GM12891 (cell line): ENCODE results near the gene LGR5. TPM values are rescaled to one million over a fixed set of nuclear protein-coding genes. Genes with fewer than 3 reads are reported as not detected.
A peak's percentile ranks its signal among the peaks of the same experiment; 100 is the strongest.

ENCODE experiments used
- DNase-seq: peaks from one replicate; pipeline ENCODE4 v3.0.0; 2011; ENCODE audit warnings: low spot score; ENCODE audit not compliant: insufficient read length
- FAIRE-seq: peaks from 2 replicates; lab custom pipeline; 2011; peaks lifted over from hg19 to GRCh38; lab: Jason Lieb, UNC
- PAX5 ChIP-seq: IDR thresholded peaks from 2 replicates; pipeline ENCODE4 v1.6.1; 2011; ENCODE audit warnings: low read length, moderate library complexity, mild to moderate bottlenecking; ENCODE audit not compliant: insufficient read depth, severe bottlenecking
- POLR2A ChIP-seq: IDR thresholded peaks from 2 replicates; pipeline ENCODE4 v1.6.1; 2011; ENCODE audit warnings: low read depth, low read length, control low read depth
- POLR2AphosphoS5 ChIP-seq: IDR thresholded peaks from 2 replicates; pipeline ENCODE4 v1.6.1; 2011; ENCODE audit warnings: low read depth, low read length, control low read depth
- POU2F2 ChIP-seq: IDR thresholded peaks from 2 replicates; pipeline ENCODE4 v1.6.1; 2011; ENCODE audit warnings: low read depth, mild to moderate bottlenecking, control low read depth, low read length, moderate library complexity
- SPI1 ChIP-seq: IDR thresholded peaks from 2 replicates; pipeline ENCODE4 v1.6.1; 2011; ENCODE audit warnings: low read depth, low read length, control low read depth
- TAF1 ChIP-seq: IDR thresholded peaks from 2 replicates; pipeline ENCODE4 v1.6.1; 2011; ENCODE audit warnings: low read depth, low read length, control low read depth
- polyA plus RNA-seq: library from polyadenylated mRNA; unstranded; fragments of >200 nt; gene quantifications from one replicate; pipeline ENCODE4 v1.2.1, GENCODE V29; 2012; ENCODE audit warnings: low read depth, missing spikeins, inconsistent platforms; ENCODE audit not compliant: missing spikeins

LGR5 gene
- 0.01 TPM for polyA plus RNA-seq

- no peak for TF ChIP-seq POU2F2
- TF ChIP-seq POLR2AphosphoS5: no peak
- TF ChIP-seq SPI1: no peak
- no peak for TF ChIP-seq PAX5
- TF ChIP-seq POLR2A: no peak
- TF ChIP-seq TAF1: no peak
- DNase-seq (peak; percentile 34), FAIRE-seq (no peak)
Measured at GRCh38 chr12:71439613-71440344, at the start of gene LGR5. TSS of gene LGR5 (plus strand) at chr12:71439798. CDS start at chr12:71440081, 283 bp downstream.

GRCh38 chr12:71392521-71393145 lies 47.0 kb upstream of the LGR5 start:
- DNase-seq: peak; percentile 41
- TF ChIP-seq POLR2A (no peak), POLR2AphosphoS5 (no peak)
- peak; percentile 78 for FAIRE-seq

GRCh38 chr12:71393625-71394024 lies 46.0 kb upstream of the LGR5 start:
- DNase-seq: no peak
- no peak for TF ChIP-seq POLR2AphosphoS5
- TF ChIP-seq TAF1: no peak
- no peak for TF ChIP-seq POLR2A
- peak; percentile 13; the same call in 1 of the 2 replicates for TF ChIP-seq SPI1
- FAIRE-seq: no peak

- no peak for DNase-seq
- no peak for FAIRE-seq
- TF ChIP-seq POLR2AphosphoS5 (no peak), SPI1 (no peak), POLR2A (no peak), TAF1 (no peak), POU2F2 (no peak), PAX5 (no peak)
Measured at GRCh38 chr12:71397433-71397954, 42.1 kb upstream of the LGR5 start.

GRCh38 chr12:71399197-71399596 lies 40.4 kb upstream of the LGR5 start:
- DNase-seq (no peak), FAIRE-seq (no peak)
- TF ChIP-seq SPI1 (no peak), POLR2AphosphoS5 (no peak), POLR2A (no peak), TAF1 (no peak), PAX5 (no peak), POU2F2 (no peak)

GRCh38 chr12:71400481-71400880 lies 39.1 kb upstream of the LGR5 start:
- FAIRE-seq: no peak
- no peak for DNase-seq
- peak; percentile 40; the same call in 1 of the 2 replicates for TF ChIP-seq SPI1
- TF ChIP-seq PAX5: no peak

GRCh38 chr12:71405884-71406283 lies 33.7 kb upstream of the LGR5 start:
- FAIRE-seq (no peak), DNase-seq (no peak)
- no peak for TF ChIP-seq POU2F2
- no peak for TF ChIP-seq SPI1
- TF ChIP-seq POLR2AphosphoS5: no peak
- no peak for TF ChIP-seq POLR2A
- TF ChIP-seq TAF1: no peak

GRCh38 chr12:71407732-71408131 lies 31.9 kb upstream of the LGR5 start:
- DNase-seq (no peak), FAIRE-seq (no peak)
- TF ChIP-seq PAX5: no peak
- no peak for TF ChIP-seq POU2F2
- no peak for TF ChIP-seq SPI1
- no peak for TF ChIP-seq POLR2A

GRCh38 chr12:71410844-71411243 lies 28.8 kb upstream of the LGR5 start:
- FAIRE-seq (no peak), DNase-seq (no peak)
- TF ChIP-seq PAX5 (no peak), TAF1 (no peak), POLR2A (no peak), POLR2AphosphoS5 (no peak), SPI1 (no peak), POU2F2 (no peak)

- TF ChIP-seq PAX5: no peak
- TF ChIP-seq POU2F2: no peak
- TF ChIP-seq TAF1: no peak
- no peak for TF ChIP-seq POLR2A
- no peak for TF ChIP-seq POLR2AphosphoS5
- TF ChIP-seq SPI1: no peak
- FAIRE-seq (no peak), DNase-seq (no peak)
Measured at GRCh38 chr12:71411635-71412034, 28.0 kb upstream of the LGR5 start.
